Left ventricle myocardium inferior (tissue), 1 donor: Measurements from ENCODE around the gene RUNX1. TPM values are rescaled to one million over a fixed set of nuclear protein-coding genes. Genes with fewer than 3 reads are reported as not detected.

Experiments
- DNase-seq: peaks from one replicate; pipeline ENCODE4 v3.0.0-alpha.2; 2020
- H3K27ac ChIP-seq: fragments of 200-600 bp; replicated peaks from 2 replicates; pipeline ENCODE4 v1.8.0; 2021
- H3K27me3 ChIP-seq: fragments of 200-600 bp; 2 replicates; pipeline ENCODE4 v1.8.0; 2021; ENCODE audit warnings: low read depth
- H3K36me3 ChIP-seq: fragments of 200-600 bp; 2 replicates; pipeline ENCODE4 v1.8.0; 2021
- H3K4me1 ChIP-seq: fragments of 200-600 bp; 2 replicates; pipeline ENCODE4 v1.8.0; 2021
- H3K4me3 ChIP-seq: fragments of 200-600 bp; 2 replicates; pipeline ENCODE4 v1.8.0; 2021; ENCODE audit warnings: mild to moderate bottlenecking, moderate library complexity
- H3K9me3 ChIP-seq: fragments of 200-600 bp; replicated peaks from 2 replicates; pipeline ENCODE4 v1.8.0; 2021
- intact Hi-C: fragments of 100-400 bp; cut with micrococcal nuclease; formaldehyde crosslinking; loops from one replicate; pipeline ENCODE4 v1.11.0; 2022
- total RNA-seq: library from RNA; stranded (reverse); fragmentation: NEBNext Ultra II Directional; extraction: Animal tissue kit (Norgen Biotek cat#: 25700); gene quantifications from one replicate; pipeline ENCODE4 v1.2.1, GENCODE V29; 2021
- TF ChIP-seq, protein P1 (sequence below): fragments of 200-600 bp; IDR thresholded peaks from 2 replicates; pipeline ENCODE4 v1.8.0; 2021; ENCODE audit warnings: antibody characterized with exemption, mild to moderate bottlenecking, borderline replicate concordance
- donor health status: DM: no; HTN: yes; CAD: no; lungs with severe emphysema.

The RUNX1 gene
- total RNA-seq, 1 donor from 2014 or later: 1.5 TPM

DNA sequence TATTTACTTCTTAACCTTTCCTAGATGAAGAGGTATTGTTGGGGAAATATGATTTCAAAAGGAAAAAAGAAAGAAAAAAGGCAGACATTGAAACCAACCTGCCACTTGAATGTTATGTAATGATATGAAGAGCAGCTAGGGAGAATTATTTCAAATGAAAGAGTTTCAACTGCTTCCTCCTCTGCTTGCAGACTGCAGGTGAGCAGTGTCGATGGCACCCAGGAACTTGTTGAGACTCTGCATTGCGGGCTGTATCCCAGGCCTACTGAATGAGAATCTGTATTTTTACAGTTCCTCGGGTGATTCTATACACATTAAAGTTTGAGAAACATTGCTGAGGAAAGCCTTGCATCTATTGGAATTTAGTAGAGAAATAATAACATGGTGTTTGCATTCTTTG, 3.7 kb upstream of the RUNX1 start:
- Histone ChIP-seq H3K4me1 (peaks cover 12% of the 10 kb centered on the region), H3K27me3 (peaks cover 17% of the 10 kb centered on the region), H3K4me3 (no peak overlapping the region), H3K9me3 (no peaks in the 10 kb centered on the region), H3K27ac (no peak overlapping the region), H3K36me3 (no peaks in the 10 kb centered on the region)
- TF ChIP-seq, protein P1, sequence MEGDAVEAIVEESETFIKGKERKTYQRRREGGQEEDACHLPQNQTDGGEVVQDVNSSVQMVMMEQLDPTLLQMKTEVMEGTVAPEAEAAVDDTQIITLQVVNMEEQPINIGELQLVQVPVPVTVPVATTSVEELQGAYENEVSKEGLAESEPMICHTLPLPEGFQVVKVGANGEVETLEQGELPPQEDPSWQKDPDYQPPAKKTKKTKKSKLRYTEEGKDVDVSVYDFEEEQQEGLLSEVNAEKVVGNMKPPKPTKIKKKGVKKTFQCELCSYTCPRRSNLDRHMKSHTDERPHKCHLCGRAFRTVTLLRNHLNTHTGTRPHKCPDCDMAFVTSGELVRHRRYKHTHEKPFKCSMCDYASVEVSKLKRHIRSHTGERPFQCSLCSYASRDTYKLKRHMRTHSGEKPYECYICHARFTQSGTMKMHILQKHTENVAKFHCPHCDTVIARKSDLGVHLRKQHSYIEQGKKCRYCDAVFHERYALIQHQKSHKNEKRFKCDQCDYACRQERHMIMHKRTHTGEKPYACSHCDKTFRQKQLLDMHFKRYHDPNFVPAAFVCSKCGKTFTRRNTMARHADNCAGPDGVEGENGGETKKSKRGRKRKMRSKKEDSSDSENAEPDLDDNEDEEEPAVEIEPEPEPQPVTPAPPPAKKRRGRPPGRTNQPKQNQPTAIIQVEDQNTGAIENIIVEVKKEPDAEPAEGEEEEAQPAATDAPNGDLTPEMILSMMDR: no peak
- DNase-seq: no peak
- intact Hi-C loops: no loop called here

DNA sequence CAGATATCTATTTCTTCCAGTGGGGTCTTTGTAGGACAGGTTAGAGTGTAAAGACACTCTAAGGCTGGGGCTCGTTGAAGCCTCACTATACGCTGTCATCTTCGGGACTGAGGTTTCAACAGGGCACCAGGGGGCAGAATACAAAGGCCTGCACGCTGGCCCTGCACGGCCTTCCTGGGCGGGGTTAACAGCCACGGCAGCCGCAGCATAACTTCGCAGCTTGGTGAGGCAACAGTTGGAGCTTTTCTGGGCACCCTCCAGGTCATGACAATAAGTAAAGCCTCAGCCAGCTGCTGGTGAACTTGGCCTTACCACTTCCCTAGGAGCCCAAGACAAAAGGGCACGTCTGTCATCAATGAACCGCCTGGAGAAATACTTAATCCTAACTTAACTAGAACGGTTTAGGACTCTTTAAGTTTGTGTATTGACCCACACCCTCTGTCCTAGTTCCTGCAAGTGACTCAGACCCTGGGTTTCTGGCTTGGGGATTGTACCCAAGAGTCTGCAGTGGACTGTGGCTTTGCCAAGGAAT, 2.3 kb upstream of the RUNX1 start:
- peaks cover 29% of the 10 kb centered on the region for H3K27me3 ChIP-seq
- no peaks in the 10 kb centered on the region for H3K36me3 ChIP-seq
- H3K9me3 ChIP-seq: no peaks in the 10 kb centered on the region
- H3K27ac ChIP-seq: peak overlapping the region; percentile 30
- TF ChIP-seq, protein P1: peak; percentile 75
- H3K4me1 ChIP-seq: peaks cover 17% of the 10 kb centered on the region
- DNase-seq: peak; percentile 83
- intact Hi-C loops: no loop called here
- H3K4me3 ChIP-seq: no peak overlapping the region

DNA sequence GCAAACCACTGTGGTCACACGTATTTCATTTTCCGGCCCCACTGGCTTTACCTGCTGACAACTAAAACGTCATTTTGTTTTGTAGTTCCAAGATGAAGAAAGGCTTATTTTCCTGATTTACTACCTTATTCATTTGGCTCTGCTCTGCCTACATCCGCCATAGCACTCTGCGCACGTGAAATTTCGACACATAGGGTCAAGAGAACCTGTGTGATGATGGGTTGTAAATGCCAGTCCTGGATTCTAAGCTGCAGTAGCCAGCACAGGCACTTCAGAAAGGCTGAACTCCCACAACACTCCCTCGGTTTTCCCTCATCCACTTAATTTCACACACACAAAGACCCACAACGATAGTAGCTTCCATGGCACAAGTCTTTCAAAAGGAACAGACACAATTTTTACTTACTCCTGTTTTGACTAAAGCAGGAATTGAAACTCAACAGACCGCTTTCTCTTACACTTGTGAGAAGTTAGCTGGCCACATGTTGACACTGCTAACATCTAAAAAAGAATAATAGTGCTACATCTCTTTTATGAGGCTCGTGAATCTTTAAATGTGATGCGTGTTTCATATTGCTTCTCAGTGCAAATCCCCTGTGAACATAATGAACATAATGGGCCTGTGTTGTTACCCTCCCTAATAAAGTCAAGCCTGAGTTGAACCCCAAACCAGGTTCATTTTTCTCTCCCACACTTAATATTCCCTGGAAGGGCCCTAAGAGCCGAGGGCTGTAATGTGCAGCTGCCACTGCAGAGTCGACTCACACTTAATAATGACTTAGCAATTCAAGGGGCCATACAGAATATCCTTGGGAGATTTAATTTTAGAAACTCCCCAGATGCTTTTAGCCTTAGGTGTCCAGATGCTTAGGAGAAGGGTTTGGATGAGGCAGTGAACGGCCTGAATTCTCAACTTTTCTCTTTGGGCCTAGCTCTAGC, 1.5 kb upstream of the RUNX1 start:
- H3K27me3 ChIP-seq: peaks cover 35% of the 10 kb centered on the region
- no peak for DNase-seq
- no peak overlapping the region for H3K4me3 ChIP-seq
- peak overlapping the region; percentile 30 for H3K27ac ChIP-seq
- H3K4me1 ChIP-seq: peaks cover 17% of the 10 kb centered on the region
- intact Hi-C loops: no loop called here
- H3K36me3 ChIP-seq: no peaks in the 10 kb centered on the region
- TF ChIP-seq, protein P1: no peak
- no peaks in the 10 kb centered on the region for H3K9me3 ChIP-seq

DNA sequence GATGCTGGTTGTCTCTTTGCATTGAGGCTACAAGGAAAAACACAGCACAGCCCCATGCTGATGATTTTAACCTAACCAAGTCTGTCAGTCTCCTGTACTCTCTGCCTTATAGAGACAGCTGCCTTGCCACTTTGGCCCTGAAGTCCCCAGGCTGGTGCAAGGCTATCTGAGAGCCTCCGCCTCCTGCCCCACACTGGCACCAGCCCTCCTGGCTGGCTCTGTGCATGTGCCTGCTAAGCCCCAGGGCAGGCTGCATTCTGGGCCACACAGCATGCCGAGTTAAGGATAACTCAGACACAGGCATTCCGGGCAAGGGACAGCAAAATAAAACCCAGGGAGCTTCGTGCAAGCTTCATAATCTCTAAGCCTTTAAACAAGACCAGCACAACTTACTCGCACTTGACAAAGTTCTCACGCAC, 910 bp downstream of the RUNX1 start:
- Histone ChIP-seq H3K4me3 (peak overlapping the region; percentile 31), H3K9me3 (no peaks in the 10 kb centered on the region), H3K27ac (no peak overlapping the region), H3K4me1 (peaks cover 17% of the 10 kb centered on the region), H3K27me3 (peaks cover 55% of the 10 kb centered on the region), H3K36me3 (no peaks in the 10 kb centered on the region)
- TF ChIP-seq, protein P1: no peak
- intact Hi-C loops: no loop called here
- no peak for DNase-seq

DNA sequence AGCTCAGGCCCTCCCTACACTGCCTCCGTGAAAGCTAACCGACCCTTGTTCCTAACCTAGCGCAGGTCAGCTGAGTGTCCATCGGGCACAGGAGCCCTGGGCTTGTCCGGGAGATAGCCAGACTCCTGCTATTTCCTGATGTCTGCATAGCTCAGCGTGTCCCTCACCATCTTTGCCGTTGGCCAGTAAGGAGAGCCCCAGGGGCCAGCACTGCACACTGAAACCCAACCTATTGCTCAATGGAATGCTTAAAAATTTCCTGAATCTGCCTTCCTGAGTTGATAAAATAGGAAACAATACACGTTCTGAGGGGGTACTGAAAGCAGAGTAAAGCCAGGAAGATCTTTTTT, 2.2 kb downstream of the RUNX1 start:
- DNase-seq: no peak
- TF ChIP-seq, protein P1: no peak
- no peak overlapping the region for H3K27ac ChIP-seq
- H3K27me3 ChIP-seq: peaks cover 61% of the 10 kb centered on the region
- peaks cover 17% of the 10 kb centered on the region for H3K4me1 ChIP-seq
- intact Hi-C loops: no loop called here
- H3K36me3 ChIP-seq: no peaks in the 10 kb centered on the region
- no peaks in the 10 kb centered on the region for H3K9me3 ChIP-seq
- H3K4me3 ChIP-seq: peak overlapping the region; percentile 29
